Duodenal mucosa (tissue), 2 donors: ENCODE data around the gene CEACAM8.
"Not testable (repeated sequence)": the region's sequence is repeated elsewhere in the genome, so short reads cannot be mapped to it uniquely, and the experiment has no call there.

Source experiments
- H3K27ac ChIP-seq: one replicate; pipeline ENCODE4 v1.7.0; 2013; ENCODE audit warnings: low read depth, low read length
- H3K27me3 ChIP-seq, 2 donors: one replicate each; pipeline ENCODE4 v1.7.0; 2013; ENCODE audit warnings: low read length in 2 of 2, control low read depth in 1 of 2; ENCODE audit not compliant: insufficient read depth in 2 of 2, control insufficient read depth in 1 of 2
- H3K36me3 ChIP-seq, 2 donors: one replicate each; pipeline ENCODE4 v1.7.0; 2013; ENCODE audit warnings: low read length in 2 of 2, control low read depth in 1 of 2; ENCODE audit not compliant: insufficient read depth in 2 of 2, control insufficient read depth in 1 of 2
- H3K4me1 ChIP-seq, 2 donors: one replicate each; pipeline ENCODE4 v1.7.0; 2013; ENCODE audit warnings: low read length in 2 of 2, control low read depth in 1 of 2; ENCODE audit not compliant: insufficient read depth in 2 of 2, control insufficient read depth in 1 of 2
- H3K4me3 ChIP-seq, 2 donors: one replicate each; pipeline ENCODE4 v1.7.0; 2013; ENCODE audit warnings: low read length in 2 of 2, low read depth in 1 of 2
- H3K9ac ChIP-seq, 2 donors: one replicate each; pipeline ENCODE4 v1.7.0; 2013; ENCODE audit warnings: low read length in 2 of 2, low read depth in 1 of 2
- H3K9me3 ChIP-seq, 2 donors: one replicate each; pipeline ENCODE4 v1.7.0; 2013; ENCODE audit warnings: low read length in 2 of 2, control low read depth in 1 of 2; ENCODE audit not compliant: control insufficient read depth in 1 of 2

Gene CEACAM8

GRCh38 chr19:42544146-42544545 lies 50.6 kb downstream of the CEACAM8 start:
- no peaks in the 10 kb centered on the region for H3K4me1 ChIP-seq

GRCh38 chr19:42542791-42543190 lies 51.9 kb downstream of the CEACAM8 start:
- H3K27me3 ChIP-seq, result peaks cover 3 to 6% of the 10 kb centered on the region in 2 donors
- H3K9me3 ChIP-seq, result no peaks in the 10 kb centered on the region
- H3K4me3 ChIP-seq, result no peak overlapping the region
- no peaks in the 10 kb centered on the region for H3K36me3 ChIP-seq
- H3K9ac ChIP-seq, result no peak overlapping the region
- no peaks in the 10 kb centered on the region for H3K4me1 ChIP-seq
- H3K27ac ChIP-seq, result no peak overlapping the region

More at GRCh38 chr19:42544146-42544545, 50.6 kb downstream of the CEACAM8 start:
- Histone ChIP-seq H3K36me3 (no peaks in the 10 kb centered on the region), H3K27ac (no peak overlapping the region), H3K9ac (no peak overlapping the region), H3K27me3 (peaks cover 3 to 6% of the 10 kb centered on the region in 2 donors), H3K9me3 (no peaks in the 10 kb centered on the region), H3K4me3 (no peak overlapping the region)

- no peaks in the 10 kb centered on the region for H3K36me3 ChIP-seq
- H3K4me3 ChIP-seq, result no peak overlapping the region
- H3K9me3 ChIP-seq, result no peaks in the 10 kb centered on the region
- peaks cover 3 to 6% of the 10 kb centered on the region in 2 donors for H3K27me3 ChIP-seq
- no peak overlapping the region for H3K27ac ChIP-seq
- no peaks in the 10 kb centered on the region for H3K4me1 ChIP-seq
- no peak overlapping the region for H3K9ac ChIP-seq
These were observed 54.6 kb downstream of the CEACAM8 start for GRCh38 chr19:42540071-42540553.

- no peaks in the 10 kb centered on the region for H3K36me3 ChIP-seq
- peaks cover 3 to 6% of the 10 kb centered on the region in 2 donors for H3K27me3 ChIP-seq
- no peaks in the 10 kb centered on the region for H3K4me1 ChIP-seq
- no peak overlapping the region for H3K27ac ChIP-seq
- H3K9me3 ChIP-seq, result no peaks in the 10 kb centered on the region
- no peak overlapping the region for H3K4me3 ChIP-seq
- H3K9ac ChIP-seq, result no peak overlapping the region
These were observed 55.6 kb downstream of the CEACAM8 start for GRCh38 chr19:42538841-42539709.

- not testable (repeated sequence) for H3K4me1 ChIP-seq, H3K4me3 ChIP-seq, H3K27ac ChIP-seq
These were observed 59.4 kb downstream of the CEACAM8 start for GRCh38 chr19:42535276-42535675.

GRCh38 chr19:42534391-42534790 lies 60.3 kb downstream of the CEACAM8 start:
- no peak overlapping the region for H3K9ac ChIP-seq
- no peaks in the 10 kb centered on the region for H3K36me3 ChIP-seq
- H3K27ac ChIP-seq, result no peak overlapping the region
- no peaks in the 10 kb centered on the region for H3K4me1 ChIP-seq
- no peaks in the 10 kb centered on the region for H3K27me3 ChIP-seq
- no peaks in the 10 kb centered on the region for H3K9me3 ChIP-seq
- no peak overlapping the region for H3K4me3 ChIP-seq

More at GRCh38 chr19:42535276-42535675, 59.4 kb downstream of the CEACAM8 start:
- not testable (repeated sequence) for H3K36me3 ChIP-seq, H3K9me3 ChIP-seq, H3K27me3 ChIP-seq, H3K9ac ChIP-seq

- Histone ChIP-seq H3K4me1 (peaks cover 11 to 14% of the 10 kb centered on the region in 2 donors), H3K9me3 (no peaks in the 10 kb centered on the region), H3K36me3 (no peaks in the 10 kb centered on the region)
These were observed 61.8 kb downstream of the CEACAM8 start for GRCh38 chr19:42532891-42533290.

GRCh38 chr19:42531313-42531712 lies 63.4 kb downstream of the CEACAM8 start:
- Histone ChIP-seq H3K27ac (no peak overlapping the region), H3K36me3 (no peaks in the 10 kb centered on the region), H3K4me3 (no peak overlapping the region), H3K4me1 (peaks cover 22 to 27% of the 10 kb centered on the region in 2 donors), H3K9me3 (no peaks in the 10 kb centered on the region), H3K9ac (no peak overlapping the region), H3K27me3 (no peaks in the 10 kb centered on the region)

More at GRCh38 chr19:42532891-42533290, 61.8 kb downstream of the CEACAM8 start:
- Histone ChIP-seq H3K9ac (no peak overlapping the region), H3K4me3 (no peak overlapping the region), H3K27ac (no peak overlapping the region), H3K27me3 (no peaks in the 10 kb centered on the region)
